Fibroblast of lung (primary cell): Measurements from ENCODE around the gene ZNF511.

Source experiments
- CTCF ChIP-seq, 2 donors: IDR thresholded peaks in 1 of 2; conservative IDR thresholded peaks in 1 of 2; 1 replicate in 1 of 2; 2 replicates in 1 of 2; pipeline ENCODE4 v1.5.1; 2011 to 2012; ENCODE audit warnings: low read length in 2 of 2, control low read depth in 1 of 2, inconsistent platforms in 1 of 2, low read depth in 1 of 2, mild to moderate bottlenecking in 1 of 2
- EZH2 ChIP-seq: IDR thresholded peaks from 2 replicates; pipeline ENCODE4 v1.5.1; 2012; ENCODE audit warnings: low read length, control low read depth, mild to moderate bottlenecking; ENCODE audit errors: missing control alignments

- TF ChIP-seq CTCF (conservative IDR thresholded peaks at IDR 0.05 in 1 of 2, IDR thresholded peaks at IDR 0.05 in 1 of 2; ENCODE audit: low read depth in 1 of 2, low read length in 2 of 2) (peak; percentile 46 to 72), EZH2 (no peak)
Observed at GRCh38 chr10:133318494-133319127, 9.9 kb downstream of the ZNF511 start.
